HG03432 (cell line): ENCODE results near the gene SLC3A2.
A peak's percentile ranks its signal among the peaks of the same experiment; 100 is the strongest.

Experiments used
- ATAC-seq: cut with Tn5 transposase; IDR thresholded peaks from one replicate; pipeline ENCODE4 v1.9.1; 2021; ENCODE audit warnings: mild to moderate bottlenecking, moderate library complexity; ENCODE audit not compliant: unreplicated experiment

The SLC3A2 gene

GRCh38 chr11:62880231-62880802, 379 bp upstream of the SLC3A2 start:
- ATAC-seq, result peak; percentile 23

GRCh38 chr11:62881579-62882430, 1.1 kb downstream of the SLC3A2 start:
- peak; percentile 60 for ATAC-seq

DNA sequence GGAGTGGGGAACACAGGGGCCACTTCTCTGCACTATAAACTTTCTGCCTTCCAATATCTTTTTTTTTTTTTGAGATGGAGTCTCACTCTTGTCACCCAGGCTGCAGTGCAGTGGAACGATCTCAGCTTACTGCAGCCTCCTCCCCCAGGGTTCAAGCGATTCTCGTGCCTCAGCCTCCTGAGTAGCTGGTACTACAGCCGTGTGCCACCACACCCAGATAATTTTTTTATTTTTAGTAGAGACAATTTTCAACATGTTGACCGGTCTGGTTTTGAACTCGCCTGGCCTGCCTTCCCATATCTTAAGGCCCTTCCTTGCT, 1.7 kb downstream of the SLC3A2 start:
- ATAC-seq, result no peak

GRCh38 chr11:62882788-62883501, 2.2 kb downstream of the SLC3A2 start:
- no peak for ATAC-seq

DNA sequence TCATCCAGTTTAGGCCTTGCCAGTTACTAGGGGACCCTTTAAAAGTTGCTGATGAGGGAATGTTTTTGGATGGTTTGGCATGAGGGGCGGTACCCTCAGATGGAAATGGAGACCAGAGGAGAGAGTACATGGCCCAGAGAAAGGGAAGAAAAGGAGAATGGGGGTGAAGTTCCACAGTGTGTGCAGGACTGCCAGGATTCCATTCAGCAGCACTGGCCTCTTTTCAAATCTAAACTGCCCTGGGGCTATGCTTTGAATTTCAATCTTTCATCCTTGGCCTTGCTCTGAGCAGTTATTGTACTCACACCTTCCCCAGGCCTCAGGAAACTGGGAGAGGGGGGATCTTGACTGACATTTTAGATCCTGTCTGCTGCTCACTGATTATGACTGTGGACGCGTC, 3.0 kb downstream of the SLC3A2 start:
- no peak for ATAC-seq

DNA sequence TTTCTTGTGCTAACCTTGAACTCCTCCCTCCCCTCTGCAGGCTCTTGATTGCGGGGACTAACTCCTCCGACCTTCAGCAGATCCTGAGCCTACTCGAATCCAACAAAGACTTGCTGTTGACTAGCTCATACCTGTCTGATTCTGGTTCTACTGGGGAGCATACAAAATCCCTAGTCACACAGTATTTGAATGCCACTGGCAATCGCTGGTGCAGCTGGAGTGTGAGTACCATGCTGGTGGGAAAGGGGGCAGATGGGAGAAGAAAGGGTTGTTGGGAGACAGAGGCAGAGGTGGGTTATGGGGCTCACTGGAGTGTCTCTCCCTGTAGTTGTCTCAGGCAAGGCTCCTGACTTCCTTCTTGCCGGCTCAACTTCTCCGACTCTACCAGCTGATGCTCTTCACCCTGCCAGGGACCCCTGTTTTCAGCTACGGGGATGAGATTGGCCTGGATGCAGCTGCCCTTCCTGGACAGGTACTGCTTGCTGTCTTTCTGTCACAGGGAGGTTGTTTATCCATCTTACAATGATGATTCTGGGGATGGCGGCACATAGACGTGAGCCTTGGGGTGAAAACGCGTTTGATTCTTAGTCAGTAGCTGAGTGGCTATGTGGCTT, 4.5 kb downstream of the SLC3A2 start:
- no peak for ATAC-seq

- no peak for ATAC-seq
Measured at GRCh38 chr11:62888406-62888805, 7.7 kb downstream of the SLC3A2 start.

DNA sequence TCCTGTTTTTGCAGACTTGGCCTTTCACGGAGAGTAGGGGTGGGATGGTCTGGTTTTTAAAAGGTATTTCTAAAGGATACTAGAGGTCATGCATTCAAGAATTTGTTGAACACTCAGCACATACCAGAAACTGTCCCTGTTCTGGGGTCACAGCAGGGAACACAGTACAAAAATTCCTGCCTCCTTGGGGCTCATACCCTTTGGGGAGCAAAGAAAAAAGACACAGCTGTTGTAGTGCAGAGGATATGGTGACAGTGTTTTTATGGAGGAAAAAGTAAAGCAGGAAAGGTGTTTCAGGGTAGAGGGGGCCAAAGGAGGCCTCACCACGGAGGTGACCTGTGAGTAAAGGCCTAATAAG, 8.4 kb downstream of the SLC3A2 start:
- no peak for ATAC-seq

- ATAC-seq, result no peak
Measured at GRCh38 chr11:62889484-62890437, 9.1 kb downstream of the SLC3A2 start.

DNA sequence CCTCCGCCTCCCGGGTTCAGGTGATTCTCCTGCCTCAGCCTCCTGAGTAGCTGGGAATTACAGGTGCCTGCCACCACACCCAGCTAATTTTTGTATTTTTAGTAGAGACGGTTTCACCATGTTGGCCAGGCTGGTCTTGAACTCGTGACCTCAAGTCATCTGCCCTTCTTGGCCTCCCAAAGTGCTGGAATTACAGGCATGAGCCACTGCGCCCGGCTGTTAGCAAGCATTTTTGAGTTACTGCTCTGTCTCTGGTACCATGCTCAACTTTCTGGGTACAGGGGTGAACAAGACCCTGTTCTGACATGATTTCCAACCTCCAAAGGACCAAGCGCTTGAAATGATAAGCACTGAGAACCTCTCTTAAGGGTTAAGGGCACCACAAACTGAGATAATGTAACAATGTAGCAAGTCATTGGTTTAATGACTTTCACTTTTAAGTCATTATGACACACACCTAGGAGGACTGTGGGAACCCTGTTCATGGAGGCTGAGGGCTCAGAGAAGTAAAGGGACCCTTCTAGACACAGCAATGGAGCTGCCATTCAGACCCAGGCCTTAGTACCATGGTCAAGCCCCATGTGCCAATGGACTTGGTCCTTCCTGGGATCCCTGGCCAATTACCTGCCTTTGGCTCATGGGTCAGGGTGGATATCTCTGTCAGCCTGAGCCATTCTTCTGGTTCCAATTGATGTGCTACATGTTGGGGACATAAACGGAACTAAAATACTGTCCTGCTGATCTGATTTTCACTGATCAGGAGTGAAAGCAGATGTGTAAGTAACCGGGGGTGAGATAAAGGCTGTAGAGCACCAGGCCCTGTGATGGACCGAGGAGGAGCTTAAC, 11.6 kb downstream of the SLC3A2 start:
- no peak for ATAC-seq

DNA sequence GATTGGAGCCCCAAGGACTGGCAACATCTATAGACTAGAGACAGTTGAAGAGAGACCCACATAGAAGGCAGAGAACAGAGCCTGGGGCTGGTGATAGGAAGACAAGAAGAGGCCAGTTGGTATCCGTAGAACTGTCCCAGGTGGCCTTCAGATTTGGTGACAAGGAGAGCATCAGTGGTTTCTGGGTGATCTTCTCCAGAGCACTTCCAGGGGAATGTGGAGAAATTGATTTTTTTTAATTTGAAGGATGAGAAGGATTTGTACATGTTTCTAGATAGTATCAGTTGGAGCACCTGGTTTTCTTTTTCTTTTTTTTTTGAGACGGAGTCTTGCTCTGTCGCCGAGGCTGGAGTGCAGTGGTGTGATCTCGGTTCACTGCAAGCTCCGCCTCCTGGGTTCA, 14.8 kb downstream of the SLC3A2 start:
- no peak for ATAC-seq

DNA sequence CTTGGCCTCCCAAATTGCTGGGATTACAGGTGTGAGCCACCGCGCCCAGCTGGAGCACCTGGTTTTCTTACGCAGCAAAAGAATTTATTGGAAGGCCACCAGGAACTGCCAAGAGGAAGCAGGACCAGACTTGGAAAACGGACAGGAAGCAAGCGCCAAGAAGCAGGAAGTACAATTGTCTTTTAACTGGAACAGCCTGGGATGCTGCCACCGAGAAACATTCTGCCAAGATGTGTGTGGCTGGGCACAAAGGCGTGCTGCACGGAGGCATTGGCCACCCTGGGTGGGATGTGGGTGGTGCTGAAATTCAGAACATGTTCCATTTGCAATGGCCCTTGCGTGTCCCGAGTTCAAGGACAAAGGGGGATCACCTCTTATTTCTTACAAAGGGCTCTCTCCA, 15.4 kb downstream of the SLC3A2 start:
- ATAC-seq, result no peak

DNA sequence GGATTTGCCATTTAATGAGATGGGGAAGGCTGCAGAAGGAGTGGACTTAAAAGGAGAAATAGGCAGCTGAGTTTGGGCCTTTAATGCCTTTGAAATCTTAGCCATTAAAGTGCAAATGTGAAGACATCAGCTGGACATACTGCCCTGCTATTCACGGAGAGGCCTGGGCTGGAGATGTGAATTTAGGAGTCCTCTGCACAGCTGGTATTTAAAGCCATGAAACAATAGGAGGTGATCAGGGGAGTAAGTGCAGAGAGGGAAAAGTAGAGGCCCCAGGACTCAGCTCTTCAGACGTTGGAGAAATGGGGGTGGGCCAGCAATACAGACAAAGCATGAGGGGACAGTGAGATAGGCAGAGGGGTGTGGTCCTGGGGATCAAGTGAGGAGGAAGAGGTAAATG, 16.6 kb downstream of the SLC3A2 start:
- ATAC-seq, result no peak

DNA sequence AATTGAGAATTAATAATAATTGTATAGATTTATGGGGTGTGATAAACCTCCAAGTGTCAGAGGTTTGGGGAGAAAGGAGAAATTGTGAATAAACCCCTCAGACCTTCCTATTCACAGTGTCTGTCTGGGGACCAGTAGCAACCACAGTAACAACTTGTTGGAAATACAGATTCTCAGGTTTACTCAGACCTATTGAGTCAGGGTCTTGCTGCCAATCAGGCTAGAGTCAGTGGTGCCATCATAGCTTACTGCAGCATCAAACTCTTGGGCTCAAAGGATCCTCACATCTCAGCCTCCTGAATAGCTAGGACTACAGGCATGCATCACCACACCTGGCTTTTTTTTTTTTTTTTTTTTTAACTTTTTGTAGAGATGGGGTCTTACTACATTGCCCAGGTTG, 17.3 kb downstream of the SLC3A2 start:
- ATAC-seq, result no peak

DNA sequence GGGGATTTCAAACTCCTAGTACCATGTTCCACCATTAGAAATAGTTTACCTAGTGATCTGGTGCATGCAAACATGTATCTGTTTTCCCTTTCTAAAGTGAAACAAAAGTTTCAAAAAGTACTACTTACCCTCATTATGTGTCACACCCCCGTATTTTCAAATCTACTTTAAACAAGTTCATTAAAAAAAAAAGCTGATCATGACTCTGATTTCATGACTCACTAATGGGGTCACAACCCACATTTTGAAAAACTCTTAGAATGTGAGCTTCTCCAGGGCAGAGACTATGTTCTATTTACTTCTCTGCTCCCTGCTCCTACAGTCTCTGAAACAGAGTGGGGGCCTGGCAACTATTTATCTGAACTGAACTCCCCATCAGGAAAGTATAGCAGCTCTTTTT, 22.2 kb downstream of the SLC3A2 start:
- no peak for ATAC-seq

GRCh38 chr11:62905296-62905695, 24.6 kb downstream of the SLC3A2 start:
- ATAC-seq, result no peak

DNA sequence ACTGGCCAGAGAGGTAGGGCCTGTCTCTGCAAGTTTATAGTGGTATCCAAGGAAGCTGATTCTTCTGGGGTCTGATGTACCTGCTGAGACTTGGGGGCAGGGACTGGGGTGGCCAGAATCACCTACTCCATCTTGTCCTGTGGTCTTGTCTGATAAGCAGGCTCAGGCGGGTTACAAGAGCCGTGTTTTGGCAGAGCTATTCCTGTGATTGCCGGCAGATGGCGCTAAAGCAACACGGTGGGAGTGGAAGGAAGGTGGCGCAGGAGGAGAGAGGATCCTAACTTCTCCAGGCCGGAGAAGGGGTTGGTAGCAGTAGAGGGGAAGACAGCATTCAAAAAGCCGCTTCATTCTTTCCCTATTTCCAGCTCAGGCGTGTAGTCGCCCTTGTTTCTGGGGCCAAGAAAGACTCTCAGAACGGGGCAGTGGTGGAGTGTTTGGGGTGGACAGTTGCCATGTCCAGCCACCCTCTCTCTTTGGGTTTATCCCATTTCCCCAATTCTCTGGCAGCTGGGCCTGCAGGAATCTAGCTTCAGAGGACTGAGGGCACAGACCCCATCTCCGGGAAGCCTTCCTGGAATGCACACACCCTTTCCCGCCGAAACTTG, 25.3 kb downstream of the SLC3A2 start:
- peak; percentile 61 for ATAC-seq

DNA sequence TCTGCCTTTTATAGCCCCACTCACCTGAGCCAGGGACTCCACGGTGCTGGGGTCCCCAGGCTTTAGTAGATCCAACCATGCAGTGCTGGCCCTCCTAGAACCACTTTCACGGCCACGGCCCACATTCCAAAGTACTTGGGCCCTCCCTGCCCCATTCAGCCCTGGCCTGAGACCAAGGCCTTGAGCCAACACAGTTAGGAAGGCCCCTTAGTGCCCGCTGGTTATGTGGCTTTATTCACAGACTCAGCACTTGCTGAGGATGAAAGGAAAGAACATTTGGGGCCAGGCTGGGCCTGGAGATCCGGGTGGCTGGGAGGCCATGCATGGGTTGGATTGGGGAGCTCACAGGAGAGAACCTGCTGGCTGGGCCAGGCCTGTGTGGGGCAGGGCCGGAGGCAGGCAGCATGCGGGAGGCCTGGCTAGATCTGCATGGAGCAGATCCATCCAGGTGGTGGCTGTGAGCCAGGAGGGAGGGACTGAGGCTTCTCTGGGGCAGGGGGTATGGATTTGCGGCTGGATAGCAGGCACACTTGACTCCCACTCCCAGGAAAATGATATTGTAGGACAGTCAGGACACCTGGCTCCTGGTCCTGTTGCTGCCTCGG, 27.9 kb downstream of the SLC3A2 start:
- ATAC-seq, result no peak
